Activated T-helper 2 cell treated with anti-CD3 and anti-CD28 coated beads, Interferon-gamma antibody, Interleukin-2, Interleukin-4, amounts not matched to agents 10 μg/mL and 5 μg/mL and 100 μg/mL, durations not matched to agents 14 hours and 24 hours and 36 hours (primary cell): ENCODE data around the gene KCNQ5. TPM values are rescaled to one million over a fixed set of nuclear protein-coding genes. Genes with fewer than 3 reads are reported as not detected.

Experiments
- DNase-seq: peaks from one replicate; pipeline ENCODE4 v3.0.0; 2021; ENCODE audit warnings: low spot score
- H3K27ac Mint-ChIP-seq: one replicate; pipeline ENCODE4 v1.8.0; 2021; ENCODE audit warnings: mixed read lengths
- H3K27me3 Mint-ChIP-seq: one replicate; pipeline ENCODE4 v1.8.0; 2021; ENCODE audit warnings: low read depth, mixed read lengths
- H3K36me3 Mint-ChIP-seq: one replicate; pipeline ENCODE4 v1.8.0; 2021; ENCODE audit warnings: low read depth, mixed read lengths
- H3K4me1 Mint-ChIP-seq: one replicate; pipeline ENCODE4 v1.8.0; 2021; ENCODE audit warnings: low read depth, mixed read lengths
- H3K4me3 Mint-ChIP-seq: one replicate; pipeline ENCODE4 v1.8.0; 2021; ENCODE audit warnings: low read depth, mild to moderate bottlenecking, moderate library complexity, mixed read lengths
- H3K9me3 Mint-ChIP-seq: one replicate; pipeline ENCODE4 v1.8.0; 2021; ENCODE audit warnings: mixed read lengths
- intact Hi-C: fragments of 100-400 bp; cut with micrococcal nuclease; formaldehyde crosslinking; loops from one replicate; pipeline ENCODE4 v1.15.1; 2023
- total RNA-seq: library from RNA; stranded (reverse); gene quantifications from 2 replicates; pipeline ENCODE4 v1.2.3, GENCODE V29; 2022

KCNQ5 gene
- total RNA-seq, 1 donor from 2014 or later: 15.3 TPM

GRCh38 chr6:72661411-72661810 is 39.5 kb downstream of the KCNQ5 start:
- Mint-ChIP-seq H3K36me3 (peaks cover 3% of the 10 kb centered on the region), H3K27ac (no peak overlapping the region), H3K4me1 (no peaks in the 10 kb centered on the region), H3K4me3 (no peak overlapping the region), H3K27me3 (no peaks in the 10 kb centered on the region), H3K9me3 (no peaks in the 10 kb centered on the region)
- intact Hi-C loops: no loop called here
- DNase-seq: no peak

GRCh38 chr6:72665599-72665998 is 43.7 kb downstream of the KCNQ5 start:
- intact Hi-C loops: no loop called here
- H3K27me3 Mint-ChIP-seq: no peaks in the 10 kb centered on the region
- no peak overlapping the region for H3K27ac Mint-ChIP-seq
- H3K4me1 Mint-ChIP-seq: peaks cover 8% of the 10 kb centered on the region
- no peak for DNase-seq
- H3K4me3 Mint-ChIP-seq: no peak overlapping the region
- no peaks in the 10 kb centered on the region for H3K9me3 Mint-ChIP-seq
- H3K36me3 Mint-ChIP-seq: no peaks in the 10 kb centered on the region

GRCh38 chr6:72669324-72669723 is 47.5 kb downstream of the KCNQ5 start:
- Mint-ChIP-seq H3K27me3 (no peaks in the 10 kb centered on the region), H3K4me1 (peaks cover 12% of the 10 kb centered on the region), H3K4me3 (no peak overlapping the region), H3K9me3 (no peaks in the 10 kb centered on the region), H3K27ac (no peak overlapping the region), H3K36me3 (no peaks in the 10 kb centered on the region)
- no peak for DNase-seq
- intact Hi-C loops: no loop called here

- H3K27me3 Mint-ChIP-seq: no peaks in the 10 kb centered on the region
- H3K27ac Mint-ChIP-seq: no peak overlapping the region
- no peaks in the 10 kb centered on the region for H3K36me3 Mint-ChIP-seq
- intact Hi-C loops: no loop called here
- H3K4me3 Mint-ChIP-seq: no peak overlapping the region
- H3K4me1 Mint-ChIP-seq: peaks cover 12% of the 10 kb centered on the region
- DNase-seq: no peak
- H3K9me3 Mint-ChIP-seq: no peaks in the 10 kb centered on the region
Measured at GRCh38 chr6:72672906-72673305, 51.0 kb downstream of the KCNQ5 start.

GRCh38 chr6:72674842-72675241 is 53.0 kb downstream of the KCNQ5 start:
- H3K4me3 Mint-ChIP-seq: no peak overlapping the region
- H3K9me3 Mint-ChIP-seq: no peaks in the 10 kb centered on the region
- intact Hi-C loops: no loop called here
- peaks cover 3% of the 10 kb centered on the region for H3K36me3 Mint-ChIP-seq
- no peaks in the 10 kb centered on the region for H3K27me3 Mint-ChIP-seq
- DNase-seq: no peak
- H3K4me1 Mint-ChIP-seq: peaks cover 6% of the 10 kb centered on the region
- H3K27ac Mint-ChIP-seq: no peak overlapping the region

GRCh38 chr6:72675396-72675795 is 53.5 kb downstream of the KCNQ5 start:
- Mint-ChIP-seq H3K4me3 (no peak overlapping the region), H3K27me3 (no peaks in the 10 kb centered on the region), H3K27ac (no peak overlapping the region), H3K9me3 (no peaks in the 10 kb centered on the region), H3K4me1 (peaks cover 4% of the 10 kb centered on the region), H3K36me3 (peaks cover 7% of the 10 kb centered on the region)
- intact Hi-C loops: no loop called here
- DNase-seq: no peak

GRCh38 chr6:72676995-72677394 is 55.1 kb downstream of the KCNQ5 start:
- Mint-ChIP-seq H3K27ac (no peak overlapping the region), H3K27me3 (no peaks in the 10 kb centered on the region)
- intact Hi-C loops: no loop called here

GRCh38 chr6:72677740-72678139 is 55.9 kb downstream of the KCNQ5 start:
- H3K27ac Mint-ChIP-seq: no peak overlapping the region
- H3K4me1 Mint-ChIP-seq: peaks cover 2% of the 10 kb centered on the region
- no peak overlapping the region for H3K4me3 Mint-ChIP-seq

More at GRCh38 chr6:72676995-72677394, 55.1 kb downstream of the KCNQ5 start:
- Mint-ChIP-seq H3K36me3 (peaks cover 10% of the 10 kb centered on the region), H3K4me1 (no peaks in the 10 kb centered on the region), H3K9me3 (no peaks in the 10 kb centered on the region), H3K4me3 (no peak overlapping the region)
- DNase-seq: no peak

GRCh38 chr6:72683797-72684196 is 61.9 kb downstream of the KCNQ5 start:
- H3K36me3 Mint-ChIP-seq: peaks cover 24% of the 10 kb centered on the region
- H3K27ac Mint-ChIP-seq: no peak overlapping the region
- H3K4me1 Mint-ChIP-seq: peaks cover 12% of the 10 kb centered on the region
- no peaks in the 10 kb centered on the region for H3K27me3 Mint-ChIP-seq
- no peaks in the 10 kb centered on the region for H3K9me3 Mint-ChIP-seq
- DNase-seq: no peak
- no peak overlapping the region for H3K4me3 Mint-ChIP-seq
- intact Hi-C loops: loop anchor here (1.0 to 5.0 kb wide), 3 partner anchors 36 to 144 kb away; no protein-coding TSS in a partner anchor

More at GRCh38 chr6:72677740-72678139, 55.9 kb downstream of the KCNQ5 start:
- no peaks in the 10 kb centered on the region for H3K9me3 Mint-ChIP-seq
- H3K27me3 Mint-ChIP-seq: no peaks in the 10 kb centered on the region
- no peak for DNase-seq
- intact Hi-C loops: no loop called here
- peaks cover 17% of the 10 kb centered on the region for H3K36me3 Mint-ChIP-seq

- Mint-ChIP-seq H3K27ac (no peak overlapping the region), H3K9me3 (no peaks in the 10 kb centered on the region), H3K4me1 (peaks cover 12% of the 10 kb centered on the region), H3K27me3 (no peaks in the 10 kb centered on the region), H3K4me3 (no peak overlapping the region), H3K36me3 (peaks cover 12% of the 10 kb centered on the region)
- intact Hi-C loops: no loop called here
- DNase-seq: no peak
Measured at GRCh38 chr6:72689107-72689954, 67.5 kb downstream of the KCNQ5 start.

GRCh38 chr6:72691249-72691648 is 69.4 kb downstream of the KCNQ5 start:
- intact Hi-C loops: loop anchor here (5.0 kb wide), 1 partner anchor 36 kb away; no protein-coding TSS in a partner anchor
- no peaks in the 10 kb centered on the region for H3K27me3 Mint-ChIP-seq
- peaks cover 12% of the 10 kb centered on the region for H3K36me3 Mint-ChIP-seq

GRCh38 chr6:72696055-72696454 is 74.2 kb downstream of the KCNQ5 start:
- peaks cover 4% of the 10 kb centered on the region for H3K4me1 Mint-ChIP-seq

More at GRCh38 chr6:72691249-72691648, 69.4 kb downstream of the KCNQ5 start:
- peaks cover 9% of the 10 kb centered on the region for H3K4me1 Mint-ChIP-seq
- no peaks in the 10 kb centered on the region for H3K9me3 Mint-ChIP-seq
- no peak overlapping the region for H3K4me3 Mint-ChIP-seq
- DNase-seq: no peak
- H3K27ac Mint-ChIP-seq: no peak overlapping the region

GRCh38 chr6:72699159-72699558 is 77.3 kb downstream of the KCNQ5 start:
- H3K27ac Mint-ChIP-seq: no peak overlapping the region
- H3K4me1 Mint-ChIP-seq: peaks cover 3% of the 10 kb centered on the region
- intact Hi-C loops: no loop called here
- peaks cover 3% of the 10 kb centered on the region for H3K36me3 Mint-ChIP-seq
- DNase-seq: no peak
- no peak overlapping the region for H3K4me3 Mint-ChIP-seq
- no peaks in the 10 kb centered on the region for H3K9me3 Mint-ChIP-seq
- H3K27me3 Mint-ChIP-seq: no peaks in the 10 kb centered on the region

More at GRCh38 chr6:72696055-72696454, 74.2 kb downstream of the KCNQ5 start:
- no peak for DNase-seq
- no peaks in the 10 kb centered on the region for H3K27me3 Mint-ChIP-seq
- intact Hi-C loops: no loop called here
- H3K4me3 Mint-ChIP-seq: no peak overlapping the region
- H3K9me3 Mint-ChIP-seq: no peaks in the 10 kb centered on the region
- peaks cover 3% of the 10 kb centered on the region for H3K36me3 Mint-ChIP-seq
- no peak overlapping the region for H3K27ac Mint-ChIP-seq
